IMR-90 (cell line): ENCODE data around the gene PPARG. TPM values are rescaled to one million over a fixed set of nuclear protein-coding genes. Genes with fewer than 3 reads are reported as not detected.

ENCODE experiments used
- ATAC-seq: fragments of 200-7000 bp; cut with Tn5 transposase; 2 replicates; pipeline ENCODE4 v1.9.1; 2020; ENCODE audit warnings: low read depth, mild to moderate bottlenecking, moderate library complexity
- BruUV-seq: library from RNA; stranded (reverse); fragments of 400-500 nt; replicated peaks from 2 replicates; lab custom pipeline; 2021; lab: Mats Ljungman, UMichigan
- CTCF ChIA-PET: fragments of 300-600 bp; formaldehyde crosslinking; extraction: SDS; loops from one replicate; lab custom pipeline; 2021; ENCODE audit warnings: antibody characterized with exemption; lab: Yijun Ruan, JAX
- POLR2A ChIA-PET: fragments of 300-600 bp; sonication (Branson Sonifier 250); formaldehyde crosslinking; loops from one replicate; lab custom pipeline; 2022; ENCODE audit warnings: antibody characterized with exemption; ENCODE audit not compliant: unreplicated experiment; lab: Charles Lee
- DNase-seq: peaks from one replicate; pipeline ENCODE4 v3.0.0; 2013
- H2AFZ ChIP-seq: replicated peaks from 2 replicates; pipeline ENCODE3; 2013; ENCODE audit warnings: low read length, mild to moderate bottlenecking; ENCODE audit not compliant: poor library complexity
- H2AK5ac ChIP-seq: 2 replicates; pipeline ENCODE4 v1.6.1; 2013; ENCODE audit warnings: low read depth, low read length, inconsistent platforms
- H2AK9ac ChIP-seq: replicated peaks from 2 replicates; pipeline ENCODE3; 2013; ENCODE audit warnings: mild to moderate bottlenecking, low read depth, low read length, moderate library complexity; ENCODE audit not compliant: poor library complexity
- H2BK120ac ChIP-seq: 2 replicates; pipeline ENCODE4 v1.6.1; 2013; ENCODE audit warnings: low read depth, low read length, inconsistent platforms
- H2BK15ac ChIP-seq: 3 replicates; pipeline ENCODE4 v1.6.1; 2013; ENCODE audit warnings: low read depth, low read length, inconsistent platforms
- H2BK20ac ChIP-seq: 2 replicates; pipeline ENCODE4 v1.6.1; 2013; ENCODE audit warnings: low read depth, mild to moderate bottlenecking, inconsistent platforms, low read length, moderate library complexity
- H2BK5ac ChIP-seq: 2 replicates; pipeline ENCODE4 v1.6.1; 2013; ENCODE audit warnings: mild to moderate bottlenecking, low read depth, low read length, inconsistent platforms; ENCODE audit not compliant: poor library complexity, severe bottlenecking
- H3K14ac ChIP-seq: replicated peaks from 2 replicates; pipeline ENCODE4 v1.6.1; 2013; ENCODE audit warnings: low read depth, low read length, inconsistent platforms
- H3K18ac ChIP-seq: 2 replicates; pipeline ENCODE4 v1.6.1; 2013; ENCODE audit warnings: low read depth, low read length, control low read depth
- H3K23ac ChIP-seq: 2 replicates; pipeline ENCODE4 v1.6.1; 2013; ENCODE audit warnings: low read depth, low read length, inconsistent platforms
- H3K27ac ChIP-seq: 2 replicates; pipeline ENCODE4 v1.5.1; 2013; ENCODE audit warnings: mild to moderate bottlenecking, control low read depth, low read length; ENCODE audit not compliant: insufficient read depth
- H3K27me3 ChIP-seq: 2 replicates; pipeline ENCODE4 v1.6.1; 2013; ENCODE audit warnings: low read length; ENCODE audit not compliant: control insufficient read depth, insufficient read depth
- H3K36me3 ChIP-seq: 2 replicates; pipeline ENCODE4 v1.6.1; 2013; ENCODE audit warnings: low read length, mixed read lengths; ENCODE audit not compliant: control insufficient read depth, insufficient read depth
- H3K4ac ChIP-seq: 2 replicates; pipeline ENCODE4 v1.6.1; 2013; ENCODE audit warnings: low read depth, low read length, inconsistent platforms
- H3K4me1 ChIP-seq: 2 replicates; pipeline ENCODE4 v1.6.1; 2013; ENCODE audit warnings: low read length, mixed read lengths; ENCODE audit not compliant: control insufficient read depth, insufficient read depth
- H3K4me2 ChIP-seq: 2 replicates; pipeline ENCODE4 v1.6.1; 2013; ENCODE audit warnings: low read depth, mild to moderate bottlenecking, control low read depth, low read length, moderate library complexity
- H3K4me3 ChIP-seq: 2 replicates; pipeline ENCODE4 v1.5.1; 2013; ENCODE audit warnings: low read depth, mild to moderate bottlenecking, control low read depth, low read length, moderate library complexity; ENCODE audit not compliant: insufficient read depth
- H3K56ac ChIP-seq: 2 replicates; pipeline ENCODE4 v1.6.1; 2013; ENCODE audit warnings: low read length, inconsistent platforms; ENCODE audit not compliant: insufficient read depth; ENCODE audit errors: extremely low read depth
- H3K79me1 ChIP-seq, 2 experiments: 2 replicates each; pipeline ENCODE4 v1.6.1; 2013; ENCODE audit warnings: low read length in 2 of 2, inconsistent platforms in 1 of 2, low read depth in 1 of 2
- H3K9ac ChIP-seq: 2 replicates; pipeline ENCODE4 v1.6.1; 2013; ENCODE audit warnings: low read depth, low read length, control low read depth
- H3K9me1 ChIP-seq: 2 replicates; pipeline ENCODE4 v1.6.1; 2013; ENCODE audit warnings: low read length, inconsistent platforms; ENCODE audit not compliant: insufficient read depth
- H3K9me3 ChIP-seq: 2 replicates; pipeline ENCODE4 v1.6.1; 2013; ENCODE audit warnings: low read length; ENCODE audit not compliant: control insufficient read depth, insufficient read depth
- H4K20me1 ChIP-seq: 2 replicates; pipeline ENCODE4 v1.6.1; 2013; ENCODE audit warnings: low read length, inconsistent platforms; ENCODE audit not compliant: insufficient read depth
- H4K5ac ChIP-seq: 2 replicates; pipeline ENCODE4 v1.6.1; 2013; ENCODE audit warnings: mild to moderate bottlenecking, low read depth, low read length, control low read depth
- H4K8ac ChIP-seq, 2 experiments: 2 replicates each; pipeline ENCODE4 v1.6.1; 2013; ENCODE audit warnings: low read depth in 2 of 2, low read length in 2 of 2, control low read depth in 1 of 2, inconsistent platforms in 1 of 2
- H4K91ac ChIP-seq: 2 replicates; pipeline ENCODE4 v1.6.1; 2013; ENCODE audit warnings: low read depth, low read length, inconsistent platforms; ENCODE audit not compliant: insufficient read depth
- BHLHE40 ChIP-seq: fragments of 150-350 bp; IDR thresholded peaks from 2 replicates; pipeline ENCODE4 v1.6.1; 2016; ENCODE audit warnings: mild to moderate bottlenecking, low read depth, low read length
- CHD1 ChIP-seq: IDR thresholded peaks from 2 replicates; pipeline ENCODE4 v1.6.1; 2012; ENCODE audit warnings: low read depth, low read length, improper control_type of control experiment
- FOS ChIP-seq: fragments of 150-350 bp; IDR thresholded peaks from 2 replicates; pipeline ENCODE4 v1.6.1; 2016; ENCODE audit warnings: low read depth, low read length
- MAZ ChIP-seq: IDR thresholded peaks from 2 replicates; pipeline ENCODE4 v1.6.1; 2012; ENCODE audit warnings: low read depth, mild to moderate bottlenecking, low read length, improper control_type of control experiment, moderate library complexity, borderline replicate concordance
- MXI1 ChIP-seq: IDR thresholded peaks from 2 replicates; pipeline ENCODE4 v1.6.1; 2012; ENCODE audit warnings: low read depth, mild to moderate bottlenecking, low read length, moderate library complexity, borderline replicate concordance
- RCOR1 ChIP-seq: IDR thresholded peaks from 2 replicates; pipeline ENCODE4 v1.6.1; 2012; ENCODE audit warnings: mild to moderate bottlenecking, low read length, improper control_type of control experiment; ENCODE audit not compliant: insufficient replicate concordance
- WGBS, 2 experiments: methylation state at CpG; one replicate each; pipeline versions ENCODE4 v1.1.5 to v1.1.7; 2013; ENCODE audit warnings: missing lambda C conversion rate in 2 of 2; ENCODE audit not compliant: insufficient read length in 1 of 2; ENCODE audit errors: extremely low coverage in 2 of 2; 5-methylcytosine and 5-hydroxymethylcytosine counted together
- dilution Hi-C: fragments of 300-500 bp; cut with HindIII; formaldehyde crosslinking; loops from one replicate; pipeline ENCODE4 v1.14.3; 2018; ENCODE audit warnings: low sequenced_read_pairs; ENCODE audit not compliant: unreplicated experiment
- in situ Hi-C: fragments of 300-500 bp; cut with MboI; formaldehyde crosslinking; loops from 3 replicates; pipeline ENCODE4 v1.14.3; 2019; ENCODE audit warnings: low sequenced_read_pairs, inconsistent platforms, mixed read lengths
- intact Hi-C: fragments of 100-400 bp; cut with micrococcal nuclease; formaldehyde crosslinking; loops from 2 replicates; pipeline ENCODE4 v1.10.0; 2022
- polyA plus RNA-seq, 3 experiments: library from polyadenylated mRNA; depleted of rRNA; stranded (reverse); fragments of >200 nt; gene quantifications; 2 replicates each; pipeline ENCODE4 v1.2.3, GENCODE V29; 2012; ENCODE audit warnings: low replicate concordance in 1 of 3
- total RNA-seq: library from RNA; depleted of rRNA; stranded (reverse); fragments of >200 nt; gene quantifications from 2 replicates; pipeline ENCODE4 v1.2.3, GENCODE V29; 2012

PPARG gene
- total and polyA plus RNA-seq, 2 of the 4 experiments (the other 2 are of a cell fraction): 11.2 to 23.8 TPM

- Histone ChIP-seq H4K5ac (no peak overlapping the region), H3K4me1 (peaks cover 2% of the 10 kb centered on the region; the same call in 1 of the 2 replicates), H4K20me1 (no peaks in the 10 kb centered on the region), H2BK5ac (no peak overlapping the region), H2BK120ac (no peak overlapping the region), H3K27ac (no peak overlapping the region), H3K9ac (no peak overlapping the region), H2BK20ac (no peak overlapping the region), H4K91ac (no peak overlapping the region), H3K23ac (no peak overlapping the region), H3K79me1 (peaks cover 0 to 7% of the 10 kb centered on the region in 2 experiments; a peak in 1 of 4 replicates), H2AK9ac (no peak overlapping the region), H3K4ac (no peak overlapping the region), H3K9me1 (no peaks in the 10 kb centered on the region), H3K4me2 (no peak overlapping the region), H3K14ac (no peak overlapping the region), H3K36me3 (no peaks in the 10 kb centered on the region), H3K56ac (no peak overlapping the region), H3K4me3 (no peak overlapping the region), H2AFZ (no peak overlapping the region), H3K9me3 (no peaks in the 10 kb centered on the region), H3K18ac (no peak overlapping the region), H4K8ac (no peak overlapping the region), H3K27me3 (no peaks in the 10 kb centered on the region), H2AK5ac (no peak overlapping the region), H2BK15ac (no peak overlapping the region)
- dilution Hi-C loops (no loop called here), intact Hi-C loops (no loop called here), in situ Hi-C loops (no loop called here)
- ChIA-PET CTCF (no interaction called here), POLR2A (no interaction called here)
- WGBS, 2 experiments: no CpG with 5 or more reads among the region's 2 CpGs
- ATAC-seq (no peak), DNase-seq (no peak)
- TF ChIP-seq MAZ (no peak), CHD1 (no peak), RCOR1 (no peak), MXI1 (no peak), FOS (no peak), BHLHE40 (no peak)
- BruUV-seq: no TSS peak
Measured at GRCh38 chr3:12340506-12340905, 51.6 kb downstream of the PPARG start.
